Mucosa of stomach (tissue), 1 donor: Measurements from ENCODE around the gene CEACAM16.

ENCODE experiments used
- H3K27me3 ChIP-seq: one replicate; pipeline ENCODE4 v1.7.0; 2013; ENCODE audit warnings: mild to moderate bottlenecking, low read length; ENCODE audit not compliant: control insufficient read depth, insufficient read depth
- H3K36me3 ChIP-seq: one replicate; pipeline ENCODE4 v1.7.0; 2013; ENCODE audit warnings: low read length; ENCODE audit not compliant: control insufficient read depth, insufficient read depth
- H3K4me1 ChIP-seq: one replicate; pipeline ENCODE4 v1.7.0; 2013; ENCODE audit warnings: mild to moderate bottlenecking, low read length; ENCODE audit not compliant: control insufficient read depth, insufficient read depth
- H3K4me3 ChIP-seq: one replicate; pipeline ENCODE4 v1.7.0; 2013; ENCODE audit warnings: low read length
- H3K9ac ChIP-seq: one replicate; pipeline ENCODE4 v1.7.0; 2013; ENCODE audit warnings: mild to moderate bottlenecking, low read length, moderate library complexity
- H3K9me3 ChIP-seq: one replicate; pipeline ENCODE4 v1.7.0; 2013; ENCODE audit warnings: mild to moderate bottlenecking, low read length, moderate library complexity; ENCODE audit not compliant: control insufficient read depth
- donor health status: Pancreatic carcinoma.

Gene CEACAM16

DNA sequence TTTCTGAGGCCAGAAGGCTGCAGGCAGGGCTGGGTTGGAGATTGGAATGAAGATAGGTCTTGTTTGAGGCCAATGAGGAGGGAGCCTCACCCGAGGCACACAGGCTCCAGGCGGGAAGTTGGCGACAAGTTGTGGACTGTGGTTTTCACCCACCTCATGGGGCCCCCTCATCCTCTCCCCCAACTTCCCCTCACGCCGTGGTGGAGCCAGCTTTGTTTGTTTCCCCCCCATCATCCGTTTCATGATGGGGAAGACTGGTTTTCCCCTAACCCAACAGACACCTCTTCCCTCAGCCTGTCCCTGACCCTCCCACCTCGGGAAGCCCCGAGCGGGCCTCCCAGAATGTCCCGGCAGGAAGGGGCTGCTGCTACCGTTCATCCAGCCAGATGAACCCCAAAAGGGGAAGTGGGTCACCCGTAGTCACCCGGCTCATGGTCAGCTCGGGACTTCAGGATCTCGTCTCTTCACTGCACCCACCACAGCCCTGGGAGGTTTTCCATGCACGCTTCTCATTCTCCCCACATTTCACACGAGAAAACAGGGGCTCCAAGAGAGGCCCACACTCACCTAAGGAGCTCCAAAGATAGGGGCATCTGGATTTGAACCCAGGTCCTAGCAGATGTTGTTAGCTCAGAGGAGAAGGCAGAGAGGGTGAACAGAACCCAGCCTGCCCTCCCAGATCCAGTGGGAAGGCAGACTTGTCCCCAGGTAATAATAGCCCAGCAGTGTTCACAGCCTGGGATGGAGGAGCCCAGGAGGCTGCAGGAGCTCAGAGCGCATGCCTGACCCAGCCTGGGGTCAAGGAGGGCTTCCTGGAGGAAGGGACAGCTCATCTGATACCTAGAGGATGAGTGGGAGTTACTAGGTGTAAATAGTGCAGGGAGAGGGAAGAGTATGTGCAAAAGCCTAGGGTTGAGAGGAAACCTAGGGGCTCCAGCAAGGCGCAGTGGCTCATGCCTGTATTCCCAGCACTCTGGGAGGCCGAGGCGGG, 23.5 kb downstream of the CEACAM16 start:
- Histone ChIP-seq H3K27me3 (peaks cover 3% of the 10 kb centered on the region), H3K4me1 (peaks cover 48% of the 10 kb centered on the region), H3K9me3 (no peaks in the 10 kb centered on the region), H3K9ac (peak overlapping the region; percentile 37), H3K36me3 (no peaks in the 10 kb centered on the region), H3K4me3 (no peak overlapping the region)

DNA sequence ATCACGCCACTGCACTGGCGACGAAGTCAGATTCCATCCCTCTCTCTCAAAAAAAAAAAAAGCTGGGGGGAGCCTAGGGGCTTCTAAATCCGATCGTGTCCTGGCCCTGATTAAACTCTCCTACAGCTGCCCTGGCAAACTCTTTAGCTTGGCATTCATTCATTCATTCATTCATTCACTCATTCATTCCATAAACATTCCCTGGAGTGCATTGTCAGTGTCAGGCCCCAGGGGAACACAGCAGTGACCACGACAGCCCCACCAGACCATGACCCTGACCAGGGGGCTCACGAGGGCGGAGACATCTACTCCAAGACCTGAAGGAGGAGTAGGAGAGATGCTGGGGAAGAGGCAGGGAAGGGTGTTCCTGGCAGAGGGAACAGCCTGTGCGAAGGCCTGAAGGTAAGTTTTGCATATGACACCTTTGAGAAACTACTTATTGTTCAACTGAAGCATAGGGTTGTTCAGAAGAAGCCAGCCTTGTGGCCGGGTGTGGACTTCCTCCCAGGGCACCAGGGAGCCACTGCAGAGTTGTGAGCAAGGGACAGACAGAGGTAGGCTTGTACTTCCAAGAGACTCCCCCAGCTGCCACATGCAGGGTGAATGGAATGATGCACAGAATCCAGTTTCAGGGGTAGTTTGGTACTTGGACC, 24.5 kb downstream of the CEACAM16 start:
- H3K27me3 ChIP-seq: peaks cover 3% of the 10 kb centered on the region
- peaks cover 45% of the 10 kb centered on the region for H3K4me1 ChIP-seq
- peak overlapping the region; percentile 30 for H3K9ac ChIP-seq
- no peak overlapping the region for H3K4me3 ChIP-seq
- no peaks in the 10 kb centered on the region for H3K36me3 ChIP-seq
- no peaks in the 10 kb centered on the region for H3K9me3 ChIP-seq

- no peak overlapping the region for H3K4me3 ChIP-seq
- peak overlapping the region; percentile 19 for H3K9ac ChIP-seq
- peaks cover 40% of the 10 kb centered on the region for H3K4me1 ChIP-seq
These were observed 25.0 kb downstream of the CEACAM16 start for GRCh38 chr19:44723952-44724319.

DNA sequence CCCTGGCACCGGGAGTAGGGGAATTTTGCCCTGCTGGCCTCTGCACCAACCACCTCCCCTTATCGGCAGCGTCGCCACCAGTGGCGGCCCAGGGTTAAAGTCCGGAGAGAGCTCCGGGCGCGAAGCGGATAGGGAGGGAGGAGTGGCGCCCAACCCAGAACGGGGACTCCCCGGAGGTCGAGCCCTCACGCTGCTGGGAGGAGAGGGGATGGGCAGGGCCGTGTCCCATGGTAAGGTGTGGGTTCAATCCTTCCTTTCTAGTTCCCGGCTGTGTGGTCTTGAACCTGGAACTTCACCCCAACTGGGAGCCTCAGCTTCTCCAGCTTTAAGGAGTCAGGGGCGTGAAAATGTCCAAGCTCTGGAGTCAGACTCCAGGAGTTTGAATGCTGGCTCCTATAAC, 26.3 kb downstream of the CEACAM16 start:
- Histone ChIP-seq H3K4me3 (peak overlapping the region; percentile 28), H3K9ac (peak overlapping the region; percentile 42), H3K27me3 (peaks cover 3% of the 10 kb centered on the region), H3K36me3 (no peaks in the 10 kb centered on the region), H3K4me1 (peaks cover 35% of the 10 kb centered on the region), H3K9me3 (no peaks in the 10 kb centered on the region)

More at GRCh38 chr19:44723952-44724319, 25.0 kb downstream of the CEACAM16 start:
- H3K27me3 ChIP-seq: peaks cover 3% of the 10 kb centered on the region
- no peaks in the 10 kb centered on the region for H3K9me3 ChIP-seq
- no peaks in the 10 kb centered on the region for H3K36me3 ChIP-seq

DNA sequence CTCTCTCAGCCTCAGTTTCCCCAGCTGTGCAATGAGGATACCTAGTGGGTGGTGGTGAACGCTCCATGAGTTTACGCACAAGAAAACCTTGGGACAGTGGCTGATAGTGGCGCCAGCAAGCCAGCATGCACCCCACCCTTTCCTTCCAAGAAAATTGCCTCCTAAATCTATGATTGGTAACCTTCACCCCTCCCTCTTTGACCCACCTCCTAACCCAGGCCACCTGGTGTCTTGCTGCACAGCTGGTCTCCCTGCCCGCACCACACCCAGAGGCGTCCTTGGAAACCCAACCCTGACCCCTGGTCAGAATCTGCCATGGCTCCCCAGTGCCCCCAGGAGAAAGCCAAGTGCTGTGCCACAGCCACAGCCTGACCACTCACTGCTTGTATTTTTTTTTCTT, 26.7 kb downstream of the CEACAM16 start:
- peak overlapping the region; percentile 28 for H3K4me3 ChIP-seq

GRCh38 chr19:44726465-44726864, 27.5 kb downstream of the CEACAM16 start:
- Histone ChIP-seq H3K27me3 (peaks cover 3% of the 10 kb centered on the region), H3K9ac (no peak overlapping the region)

More for the DNA sequence above, 26.7 kb downstream of the CEACAM16 start:
- no peaks in the 10 kb centered on the region for H3K36me3 ChIP-seq
- peaks cover 3% of the 10 kb centered on the region for H3K27me3 ChIP-seq
- peak overlapping the region; percentile 42 for H3K9ac ChIP-seq
- H3K4me1 ChIP-seq: peaks cover 35% of the 10 kb centered on the region
- no peaks in the 10 kb centered on the region for H3K9me3 ChIP-seq

GRCh38 chr19:44728178-44728577, 29.2 kb downstream of the CEACAM16 start:
- Histone ChIP-seq H3K9ac (no peak overlapping the region), H3K4me1 (peaks cover 30% of the 10 kb centered on the region), H3K27me3 (no peaks in the 10 kb centered on the region), H3K36me3 (no peaks in the 10 kb centered on the region), H3K9me3 (no peaks in the 10 kb centered on the region), H3K4me3 (no peak overlapping the region)

More at GRCh38 chr19:44726465-44726864, 27.5 kb downstream of the CEACAM16 start:
- Histone ChIP-seq H3K36me3 (no peaks in the 10 kb centered on the region), H3K4me1 (peaks cover 35% of the 10 kb centered on the region), H3K9me3 (no peaks in the 10 kb centered on the region), H3K4me3 (no peak overlapping the region)

GRCh38 chr19:44729516-44730033, 30.6 kb downstream of the CEACAM16 start:
- Histone ChIP-seq H3K4me3 (no peak overlapping the region), H3K4me1 (peaks cover 19% of the 10 kb centered on the region), H3K9me3 (no peaks in the 10 kb centered on the region), H3K27me3 (no peaks in the 10 kb centered on the region), H3K9ac (no peak overlapping the region), H3K36me3 (no peaks in the 10 kb centered on the region)

- Histone ChIP-seq H3K4me1 (peaks cover 21% of the 10 kb centered on the region), H3K9me3 (no peaks in the 10 kb centered on the region), H3K9ac (no peak overlapping the region), H3K36me3 (no peaks in the 10 kb centered on the region), H3K4me3 (no peak overlapping the region), H3K27me3 (no peaks in the 10 kb centered on the region)
These were observed 32.1 kb downstream of the CEACAM16 start for GRCh38 chr19:44731081-44731480.

DNA sequence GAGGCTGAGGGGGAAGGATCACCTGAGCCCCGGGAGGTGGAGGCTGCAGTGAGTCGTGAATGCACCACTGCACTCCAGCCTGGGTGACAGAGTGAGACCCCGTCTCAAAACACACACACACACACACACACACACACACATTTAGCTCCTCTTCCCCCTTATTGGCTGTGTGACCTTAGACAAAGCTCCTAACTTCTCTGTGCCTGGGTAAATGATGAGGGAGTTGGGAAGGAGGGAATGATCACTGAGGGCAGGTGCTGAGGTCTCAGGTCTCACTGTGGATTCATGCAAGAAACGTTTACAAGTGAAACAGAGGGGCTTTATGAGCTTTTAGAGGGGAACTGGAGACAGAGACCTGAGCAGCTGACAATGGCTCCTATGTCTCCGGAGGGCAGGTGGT, 32.7 kb downstream of the CEACAM16 start:
- Histone ChIP-seq H3K4me3 (no peak overlapping the region), H3K9me3 (no peaks in the 10 kb centered on the region), H3K36me3 (no peaks in the 10 kb centered on the region), H3K27me3 (no peaks in the 10 kb centered on the region), H3K9ac (no peak overlapping the region), H3K4me1 (peaks cover 15% of the 10 kb centered on the region)

- H3K4me3 ChIP-seq: no peak overlapping the region
- peaks cover 15% of the 10 kb centered on the region for H3K4me1 ChIP-seq
- H3K27me3 ChIP-seq: no peaks in the 10 kb centered on the region
- H3K9me3 ChIP-seq: no peaks in the 10 kb centered on the region
- no peak overlapping the region for H3K9ac ChIP-seq
- no peaks in the 10 kb centered on the region for H3K36me3 ChIP-seq
These were observed 33.5 kb downstream of the CEACAM16 start for GRCh38 chr19:44732235-44733014.
